ENCODE data around the gene TBATA.

- no peak for TF ChIP-seq CTCF (IDR thresholded peaks at IDR 0.05)
- TF ChIP-seq POLR2A (IDR thresholded peaks at IDR 0.05), result no peak
These were observed 27.6 kb upstream of the TBATA start for GRCh38 chr10:70812814-70813213.

Measured in uterus (tissue), 2 donors.